HepG2 (cell line): ENCODE data around the gene SMIM31. TPM values are rescaled to one million over a fixed set of nuclear protein-coding genes. Genes with fewer than 3 reads are reported as not detected.

Experiments
- ATAC-seq: fragments of 200-7000 bp; cut with Tn5 transposase; 3 replicates; pipeline ENCODE4 v1.9.1; 2020; ENCODE audit warnings: mild to moderate bottlenecking, moderate library complexity
- BruUV-seq: library from RNA; stranded (reverse); fragments of 400-500 nt; replicated peaks from 2 replicates; lab custom pipeline; 2021; lab: Mats Ljungman, UMichigan
- CTCF ChIA-PET: fragments of 300-600 bp; formaldehyde crosslinking; extraction: SDS; loops from one replicate; lab custom pipeline; 2021; ENCODE audit warnings: low total read pairs, inconsistent platforms, low intra/inter-chr PET ratio; lab: Yijun Ruan, JAX
- POLR2A ChIA-PET: fragments of 350-600 bp; sonication (Branson Sonifier 250); formaldehyde crosslinking; loops from one replicate; lab custom pipeline; 2020; ENCODE audit warnings: antibody characterized with exemption, inconsistent platforms; lab: Yijun Ruan, JAX
- DNase-seq: peaks from one replicate; pipeline ENCODE4 v3.0.0-alpha.2; 2015; ENCODE audit warnings: low spot score
- FAIRE-seq: peaks from 3 replicates; lab custom pipeline; 2011; peaks lifted over from hg19 to GRCh38; lab: Jason Lieb, UNC
- H2AFZ ChIP-seq: one replicate; pipeline ENCODE4 v1.6.1; 2011; ENCODE audit warnings: low read length, inconsistent platforms
- H3K27ac ChIP-seq: fragments of 300-600 bp; 3 replicates; pipeline ENCODE4 v1.8.0; 2011; ENCODE audit warnings: mixed run types, mild to moderate bottlenecking, mixed read lengths, low read length, inconsistent platforms; ENCODE audit not compliant: insufficient read depth; ENCODE audit errors: extremely low read length
- H3K27me3 ChIP-seq, 2 experiments: fragments of 200-600 bp in 1 of 2; 2 replicates in 1 of 2; 3 replicates in 1 of 2; pipeline versions ENCODE4 v1.6.0 to v1.8.0; 2011; ENCODE audit warnings: low read length in 2 of 2, mild to moderate bottlenecking in 2 of 2, moderate library complexity in 2 of 2, inconsistent platforms in 1 of 2; ENCODE audit not compliant: insufficient read depth in 2 of 2, control insufficient read depth in 1 of 2
- H3K36me3 ChIP-seq, 2 experiments: fragments of 200-600 bp in 1 of 2; replicated peaks in 1 of 2; 2 replicates in 1 of 2; 3 replicates in 1 of 2; pipeline versions ENCODE4 v1.5.1 to v1.8.0; 2011; ENCODE audit warnings: low read length in 2 of 2, inconsistent platforms in 1 of 2; ENCODE audit not compliant: insufficient read depth in 2 of 2, control insufficient read depth in 1 of 2
- H3K4me1 ChIP-seq: 2 replicates; pipeline ENCODE4 v1.5.1; 2012; ENCODE audit warnings: low read length, inconsistent platforms; ENCODE audit not compliant: insufficient read depth
- H3K4me2 ChIP-seq: 2 replicates; pipeline ENCODE4 v1.6.0; 2011; ENCODE audit warnings: low read depth, low read length, inconsistent platforms
- H3K4me3 ChIP-seq, 3 experiments: fragments of 200-600 bp in 1 of 3; sonication (generic), shearing (Covaris generic) in 1 of 3; replicated peaks in 1 of 3; 2 replicates each; pipeline ENCODE4 v1.5.1; 2011 to 2016; ENCODE audit warnings: low read length in 3 of 3, inconsistent platforms in 2 of 3, low read depth in 2 of 3, mild to moderate bottlenecking in 2 of 3, control low read depth in 1 of 3, mixed read lengths in 1 of 3; ENCODE audit not compliant: insufficient read depth in 1 of 3
- H3K79me2 ChIP-seq: one replicate; pipeline ENCODE4 v1.6.1; 2011; ENCODE audit warnings: low read length, inconsistent platforms; ENCODE audit not compliant: insufficient read depth
- H3K9ac ChIP-seq: 2 replicates; pipeline ENCODE4 v1.6.0; 2011; ENCODE audit warnings: mild to moderate bottlenecking, low read depth, low read length, inconsistent platforms; ENCODE audit not compliant: insufficient read depth
- H3K9me3 ChIP-seq: 2 replicates; pipeline ENCODE4 v1.5.1; 2012; ENCODE audit warnings: mild to moderate bottlenecking, low read length
- H4K20me1 ChIP-seq: 2 replicates; pipeline ENCODE4 v1.6.0; 2011; ENCODE audit warnings: inconsistent platforms, mild to moderate bottlenecking, low read length, moderate library complexity; ENCODE audit not compliant: insufficient read depth
- ATF3 ChIP-seq: sonication (generic); formaldehyde crosslinking; IDR thresholded peaks from 2 replicates; pipeline ENCODE4 v1.4.0; 2020; ENCODE audit warnings: missing genetic modification reagents
- ETV5 ChIP-seq: IDR thresholded peaks from 2 replicates; pipeline ENCODE4 v1.6.1; 2018; ENCODE audit warnings: missing biosample characterization, missing genetic modification reagents, inconsistent platforms, borderline replicate concordance
- HNF4G ChIP-seq, 2 experiments: sonication (generic) in 1 of 2; formaldehyde crosslinking in 1 of 2; IDR thresholded peaks; 2 replicates each; pipeline versions ENCODE4 v1.4.0 to v1.6.1; 2011 to 2020; ENCODE audit warnings: borderline replicate concordance in 2 of 2, low read depth in 2 of 2, mild to moderate bottlenecking in 2 of 2, low read length in 1 of 2, missing genetic modification reagents in 1 of 2, moderate library complexity in 1 of 2
- MBD4 ChIP-seq: IDR thresholded peaks from 2 replicates; pipeline ENCODE4 v1.6.1; 2012; ENCODE audit warnings: low read length, inconsistent platforms, borderline replicate concordance
- MED13 ChIP-seq: sonication (generic); formaldehyde crosslinking; IDR thresholded peaks from 2 replicates; pipeline ENCODE4 v1.5.0; 2020; ENCODE audit warnings: missing genetic modification reagents
- NBN ChIP-seq: fragments of 450-650 bp; conservative IDR thresholded peaks from 2 replicates; pipeline ENCODE4 v1.6.1; 2017
- PAX8 ChIP-seq: sonication (generic); formaldehyde crosslinking; IDR thresholded peaks from 2 replicates; pipeline ENCODE4 v1.8.0; 2022; ENCODE audit warnings: mild to moderate bottlenecking, missing genetic modification reagents, borderline replicate concordance
- PLSCR1 ChIP-seq: sonication (generic); formaldehyde crosslinking; IDR thresholded peaks from 2 replicates; pipeline ENCODE4 v1.5.0; 2020; ENCODE audit warnings: missing genetic modification reagents, mild to moderate bottlenecking, borderline replicate concordance
- PRDM4 ChIP-seq: sonication (generic); formaldehyde crosslinking; IDR thresholded peaks from 2 replicates; pipeline ENCODE4 v1.9.0; 2021; ENCODE audit warnings: missing genetic modification reagents, borderline replicate concordance
- SMAD9 ChIP-seq: sonication (generic); formaldehyde crosslinking; IDR thresholded peaks from 2 replicates; pipeline ENCODE4 v1.5.1; 2020; ENCODE audit warnings: mild to moderate bottlenecking, missing genetic modification reagents
- ZNF30 ChIP-seq: sonication (generic); formaldehyde crosslinking; IDR thresholded peaks from 2 replicates; pipeline ENCODE4 v1.5.0; 2020; ENCODE audit warnings: mild to moderate bottlenecking, missing genetic modification reagents
- ZSCAN25 ChIP-seq: sonication (generic); formaldehyde crosslinking; IDR thresholded peaks from 2 replicates; pipeline ENCODE4 v1.8.0; 2022; ENCODE audit warnings: mild to moderate bottlenecking, missing genetic modification reagents
- ZZZ3 ChIP-seq: sonication (generic); formaldehyde crosslinking; IDR thresholded peaks from 2 replicates; pipeline ENCODE4 v1.4.0; 2020; ENCODE audit warnings: missing genetic modification reagents, mild to moderate bottlenecking, borderline replicate concordance
- WGBS: methylation state at CpG from one replicate; pipeline ENCODE4 v1.1.6; 2017; ENCODE audit warnings: low lambda C conversion rate; 5-methylcytosine and 5-hydroxymethylcytosine counted together
- in situ Hi-C: cut with HindIII; loops from 2 replicates; pipeline ENCODE4 v1.10.0; 2017; ENCODE audit warnings: low pct_unique_long_range_greater_than_20kb; ENCODE audit not compliant: extremely low pct_ligation_motif_present
- intact Hi-C: fragments of 100-400 bp; cut with micrococcal nuclease; formaldehyde crosslinking; loops from one replicate; pipeline ENCODE4 v1.10.0; 2022; ENCODE audit not compliant: unreplicated experiment
- polyA plus RNA-seq, 8 experiments: library from polyadenylated mRNA; depleted of rRNA in 3 of 8; stranded (reverse) in 7 of 8; unstranded in 1 of 8; fragments of >200 nt; fragmentation: Illumina TruSeq in 4 of 8; extraction: Trizol in 4 of 8; gene quantifications; 2 replicates each; pipeline versions ENCODE4 v1.2.1 to v1.2.3, GENCODE V29; 2011 to 2016; ENCODE audit warnings: low read depth in 4 of 8, missing spikeins in 1 of 8, mixed read lengths in 1 of 8; ENCODE audit not compliant: insufficient read depth in 1 of 8
- total RNA-seq, 5 experiments: library from RNA; depleted of rRNA; stranded (reverse); fragments of >200 nt; fragmentation: Illumina TruSeq; extraction: Trizol; gene quantifications; 2 replicates each; pipeline ENCODE4 v1.2.3, GENCODE V29; 2016; ENCODE audit warnings: low read depth in 1 of 5

Gene SMIM31
- total and polyA plus RNA-seq, 2 of the 13 experiments (the other 11 are each of a cell fraction or from before 2014, with no cell fraction given) = not detected

- ATAC-seq = no peak
These were observed 45.5 kb downstream of the SMIM31 start for GRCh38 chr4:164799410-164799809.

More at GRCh38 chr4:164799410-164799809, 45.5 kb downstream of the SMIM31 start:
- in situ Hi-C loops = no loop called here
- intact Hi-C loops = no loop called here
- 45% methylated on average over 2 of the region's 2 CpGs for WGBS
- ChIA-PET CTCF (no interaction called here), POLR2A (no interaction called here)
- DNase-seq (no peak), FAIRE-seq (no peak)
- Histone ChIP-seq H2AFZ (no peak overlapping the region), H3K27ac (no peak overlapping the region), H3K36me3 (no peaks in the 10 kb centered on the region), H3K4me1 (no peaks in the 10 kb centered on the region), H3K9ac (no peak overlapping the region), H3K27me3 (no peaks in the 10 kb centered on the region), H3K79me2 (no peaks in the 10 kb centered on the region), H3K9me3 (no peaks in the 10 kb centered on the region), H3K4me2 (no peak overlapping the region), H3K4me3 (no peak overlapping the region), H4K20me1 (no peaks in the 10 kb centered on the region)
- BruUV-seq = no TSS peak
- no peak for TF ChIP-seq NBN
- no peak for TF ChIP-seq MED13 (CRISPR knock-in tag)
- no peak for TF ChIP-seq ZZZ3 (CRISPR knock-in tag)
- no peak for TF ChIP-seq ATF3
- no peak for TF ChIP-seq ETV5 (CRISPR knock-in tag)
- no peak for TF ChIP-seq PRDM4 (CRISPR knock-in tag)
- TF ChIP-seq PAX8 (CRISPR knock-in tag) = no peak
- no peak for TF ChIP-seq ZSCAN25 (CRISPR knock-in tag)
- no peak for TF ChIP-seq MBD4
- no peak for TF ChIP-seq ZNF30 (CRISPR knock-in tag)
- no peak for TF ChIP-seq PLSCR1 (CRISPR knock-in tag)
- TF ChIP-seq HNF4G (IDR thresholded peaks at IDR 0.05; ENCODE audit: borderline replicate concordance, low read depth, low read length) = no peak
- TF ChIP-seq HNF4G (CRISPR knock-in tag; IDR thresholded peaks at IDR 0.05; ENCODE audit: borderline replicate concordance, low read depth) = no peak
- TF ChIP-seq SMAD9 = no peak
